HG03520 (cell line): ENCODE results near the gene ANXA9.
A peak's percentile ranks its signal among the peaks of the same experiment; 100 is the strongest.

Experiments used
- ATAC-seq: cut with Tn5 transposase; IDR thresholded peaks from one replicate; pipeline ENCODE4 v1.9.1; 2021; ENCODE audit warnings: mild to moderate bottlenecking, moderate library complexity; ENCODE audit not compliant: unreplicated experiment

The ANXA9 gene

DNA sequence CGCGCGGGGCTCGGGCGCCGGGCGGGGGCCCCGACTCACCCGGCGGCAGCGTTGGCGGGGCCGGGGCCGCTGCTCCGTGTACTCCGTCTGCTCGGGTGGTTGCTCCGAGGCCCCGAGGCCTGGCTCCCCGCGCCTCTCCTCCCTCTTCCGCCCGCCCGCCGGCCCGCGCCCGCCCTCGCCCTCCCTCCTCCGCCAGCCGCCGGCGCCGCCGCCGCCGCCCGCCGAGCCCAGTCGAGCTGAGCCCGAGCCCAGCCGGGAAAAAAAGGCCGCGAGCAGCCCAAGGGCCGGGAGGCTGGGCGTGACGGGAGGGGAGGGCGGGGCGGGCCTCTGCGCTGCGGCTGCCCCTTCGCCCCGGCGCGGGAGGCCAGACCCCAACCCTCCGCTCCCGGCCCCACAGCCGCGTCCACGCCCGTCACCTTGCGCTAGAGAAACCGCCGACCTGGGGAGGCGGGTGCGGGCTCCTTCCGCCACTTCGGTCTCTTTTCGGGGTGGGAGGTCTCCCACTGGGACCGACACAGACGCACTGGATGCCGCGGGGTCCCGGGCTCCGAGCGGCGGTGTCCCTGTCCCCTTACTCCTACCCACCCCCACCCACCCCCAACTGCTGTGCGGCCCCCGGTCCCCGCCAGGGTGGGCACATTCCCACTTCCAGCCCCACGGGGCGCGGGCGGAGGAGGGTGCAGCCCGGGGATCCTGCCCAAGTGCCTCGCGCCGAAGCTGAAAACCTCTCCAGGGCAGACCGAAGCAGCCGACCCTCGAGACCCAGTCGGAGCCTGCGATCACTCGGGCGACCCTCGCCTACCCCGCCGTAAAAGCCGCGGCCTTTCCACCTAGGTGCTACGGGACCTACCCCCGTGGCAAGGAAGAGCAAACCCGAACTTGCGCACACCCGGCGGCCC lies 7.3 kb upstream of the ANXA9 start, which contains the start of gene CERS2:
Gene CERS2, minus strand, starts transcription at position 256 of the 899 bp plus-strand sequence. CDS start 5,745 bp downstream, outside the sequence.
- peak; percentile 50 for ATAC-seq

DNA sequence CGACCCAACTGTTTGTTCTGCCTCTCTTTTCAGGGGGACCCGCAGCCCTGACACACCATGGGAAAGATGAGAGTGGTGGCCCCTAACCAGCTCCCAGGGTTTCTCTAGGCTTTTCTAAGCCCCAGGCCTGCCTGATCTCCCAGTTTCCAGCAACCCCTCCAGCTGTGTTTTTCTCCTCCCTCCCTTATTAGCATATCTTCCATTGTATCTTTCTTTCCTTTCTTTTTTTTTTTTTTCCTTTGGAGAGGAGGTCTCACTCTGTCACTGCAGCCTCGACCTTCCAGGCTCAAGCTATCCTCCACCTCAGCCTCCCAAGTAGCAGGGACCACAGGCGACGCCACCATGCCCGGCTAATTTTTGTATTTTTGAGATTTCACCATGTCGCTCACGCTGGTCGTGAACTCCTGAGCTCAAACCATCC lies 5.7 kb upstream of the ANXA9 start:
- ATAC-seq, result no peak

DNA sequence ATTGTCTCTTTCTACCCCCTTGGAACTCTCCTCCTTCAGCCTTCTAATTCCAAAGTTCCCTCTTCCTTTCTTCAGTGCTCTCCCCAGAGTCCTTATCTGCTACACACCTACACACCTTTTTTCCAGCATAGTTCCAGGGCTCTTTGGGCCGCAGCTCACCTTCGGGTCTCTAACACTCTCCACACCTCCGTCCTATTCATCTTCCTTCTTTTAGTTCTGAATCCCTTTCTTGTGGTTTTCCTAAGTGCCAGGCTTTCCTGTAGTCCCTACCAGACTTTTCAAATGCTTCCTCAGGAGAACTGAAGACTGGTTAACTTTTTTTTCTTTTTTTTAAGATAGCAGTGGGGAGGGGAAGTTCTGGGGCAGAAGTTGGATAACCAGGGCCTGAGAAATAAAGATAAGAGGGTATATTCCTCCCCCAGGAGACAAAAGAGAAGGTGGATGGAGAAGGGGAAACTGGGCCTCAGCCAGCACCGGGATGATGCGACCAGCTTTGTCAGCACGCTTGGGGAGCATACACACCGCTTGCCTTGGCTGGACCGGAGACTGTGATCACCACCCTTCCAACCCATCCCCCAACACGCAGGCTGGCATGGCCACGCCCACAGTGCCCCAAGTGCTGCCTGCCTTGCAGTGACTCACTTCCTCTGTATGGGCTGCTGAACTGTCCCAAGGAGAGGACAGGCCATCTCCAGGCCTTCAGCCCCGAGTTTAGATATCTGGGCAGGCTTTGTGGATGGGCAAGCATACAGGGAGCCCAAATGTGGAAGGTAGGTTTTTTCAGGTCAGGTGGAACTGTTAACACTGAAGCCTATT lies 5.0 kb upstream of the ANXA9 start:
- no peak for ATAC-seq

DNA sequence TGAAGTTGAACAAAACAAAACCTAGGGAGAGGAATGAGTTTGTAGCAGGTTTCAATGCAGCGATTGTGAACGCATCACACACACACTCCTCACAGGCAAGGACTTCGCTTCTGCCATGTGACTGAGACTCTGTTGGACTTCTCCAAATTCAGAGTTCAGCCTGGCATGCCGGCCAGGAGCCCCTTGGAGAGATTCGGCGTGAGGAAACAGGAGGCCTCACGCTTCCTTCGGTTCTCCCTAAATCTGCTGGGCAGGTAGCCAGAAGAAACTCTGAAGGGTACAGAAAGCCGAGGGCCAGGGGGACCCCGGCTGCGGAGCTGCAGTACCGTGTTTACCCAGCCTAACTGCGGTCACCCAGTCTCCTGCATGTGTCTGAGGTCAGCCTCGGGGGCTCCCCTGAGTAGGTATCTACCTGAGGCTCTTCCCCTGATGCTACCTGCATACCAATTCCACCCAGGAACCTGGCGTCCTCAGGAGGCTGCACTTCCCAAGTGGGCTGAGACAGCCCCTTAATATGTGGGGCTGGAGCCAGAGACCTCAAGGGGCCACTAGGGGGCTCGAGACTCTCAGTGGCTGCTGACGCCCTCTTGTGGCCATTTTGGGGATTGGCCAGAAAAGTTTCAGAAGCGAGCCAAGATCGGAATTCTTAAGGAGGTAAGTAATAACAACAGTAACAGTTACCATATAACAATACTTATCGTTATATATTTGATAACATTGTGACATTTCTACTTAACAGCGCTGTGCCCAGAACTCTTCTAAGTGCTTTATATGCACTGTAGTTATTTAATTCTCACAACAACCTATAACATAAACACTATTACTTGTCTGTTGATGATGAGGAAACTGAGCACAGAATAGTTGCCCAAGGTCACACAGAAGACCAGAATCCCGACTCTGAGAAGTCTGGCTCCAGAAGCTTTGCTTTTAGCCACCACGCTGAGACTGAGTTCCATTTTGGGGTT lies 2.7 kb upstream of the ANXA9 start:
- no peak for ATAC-seq

DNA sequence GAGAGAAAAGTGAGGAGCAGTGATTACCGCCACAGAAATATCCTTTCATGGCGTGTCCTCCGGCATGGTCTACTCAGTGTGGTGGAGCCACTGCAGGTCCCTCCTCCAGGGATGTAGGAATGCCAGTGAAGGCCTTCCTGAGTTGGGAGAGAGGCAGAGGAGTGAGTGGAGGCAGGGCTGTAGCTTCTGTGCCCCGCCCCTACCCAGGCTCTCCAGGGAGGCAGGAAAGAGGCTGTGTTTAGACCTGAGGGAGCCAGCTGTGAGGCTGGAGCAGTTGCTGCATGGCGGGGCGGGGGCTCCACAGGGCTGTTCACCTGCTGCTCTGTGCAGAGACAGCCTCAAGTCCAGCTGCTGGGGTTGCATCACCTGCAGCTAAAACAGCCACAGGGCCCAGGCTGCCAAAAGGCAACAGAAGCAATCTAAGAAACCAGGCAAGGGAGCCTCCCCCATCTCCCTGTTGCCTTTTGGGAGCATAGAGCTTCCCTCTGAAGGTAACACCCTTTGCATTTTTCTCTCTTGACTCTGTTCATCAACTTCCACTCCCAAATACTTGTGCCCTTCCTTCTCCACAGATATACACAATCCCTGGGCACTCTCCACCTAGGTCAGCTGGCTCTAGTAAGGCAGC lies 801 bp upstream of the ANXA9 start:
- ATAC-seq, result no peak

DNA sequence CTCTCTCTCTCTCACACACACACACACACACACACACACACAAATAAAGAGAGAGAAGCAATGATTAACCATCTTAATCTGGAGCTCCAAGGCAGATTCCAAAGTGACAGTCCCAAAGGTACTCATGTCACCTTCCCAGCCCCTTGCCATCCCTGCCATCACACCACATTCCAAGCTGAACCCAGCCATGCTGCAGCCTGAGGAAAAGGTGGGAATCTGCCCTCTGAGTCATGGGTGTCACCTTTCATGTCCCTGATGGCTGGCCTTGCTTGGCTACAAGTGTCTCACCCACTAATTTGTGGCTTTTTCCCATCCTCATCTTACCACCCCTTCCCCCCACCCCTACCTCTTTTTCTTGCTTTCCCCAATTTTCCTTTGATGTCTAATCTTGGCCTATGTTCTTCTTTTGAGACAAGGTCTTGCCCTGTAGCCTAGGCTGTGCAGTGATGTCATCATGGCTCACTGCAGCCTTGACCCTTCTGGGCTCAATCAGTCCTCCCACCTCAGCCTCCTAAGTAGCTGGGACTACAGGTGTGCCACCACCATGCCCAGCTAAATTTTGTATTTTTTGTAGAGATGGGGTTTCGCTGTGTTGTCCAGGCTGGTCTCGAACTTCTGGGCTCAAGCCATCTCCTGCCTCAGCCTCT lies 3.2 kb downstream of the ANXA9 start:
- no peak for ATAC-seq

DNA sequence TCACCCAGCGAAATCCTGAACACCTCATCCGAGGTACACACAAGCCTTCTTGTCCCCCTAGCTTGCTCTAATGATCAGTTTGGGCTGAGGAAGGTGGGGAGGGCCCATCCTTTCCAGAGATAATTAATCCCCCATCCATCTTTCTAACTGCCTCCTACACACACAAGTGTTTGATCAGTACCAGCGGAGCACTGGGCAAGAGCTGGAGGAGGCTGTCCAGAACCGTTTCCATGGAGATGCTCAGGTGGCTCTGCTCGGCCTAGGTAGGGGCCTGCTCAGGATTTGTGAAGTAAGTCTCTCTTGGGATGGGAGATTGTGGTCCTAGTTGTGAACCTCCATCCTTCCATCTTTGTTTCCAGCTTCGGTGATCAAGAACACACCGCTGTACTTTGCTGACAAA lies 5.8 kb downstream of the ANXA9 start:
- ATAC-seq, result no peak

DNA sequence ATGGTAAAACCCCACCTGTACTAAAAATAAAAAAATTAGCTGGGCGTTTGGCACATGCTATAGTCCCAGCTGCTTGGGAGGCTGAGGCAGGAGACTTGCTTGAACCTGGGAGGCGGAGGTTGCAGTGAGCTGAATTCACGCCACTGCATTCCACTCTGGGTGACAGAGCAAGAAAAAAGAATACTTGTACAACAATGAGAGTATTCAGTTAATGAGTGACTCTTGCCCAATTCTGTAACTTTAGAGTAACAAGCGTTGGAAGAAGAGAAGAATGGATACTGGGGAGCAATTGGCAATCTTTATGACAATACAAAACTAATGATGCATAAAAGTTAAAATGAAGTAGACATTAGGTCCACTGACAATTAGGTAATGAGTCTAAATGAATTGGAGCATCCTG lies 10.5 kb downstream of the ANXA9 start:
- no peak for ATAC-seq

DNA sequence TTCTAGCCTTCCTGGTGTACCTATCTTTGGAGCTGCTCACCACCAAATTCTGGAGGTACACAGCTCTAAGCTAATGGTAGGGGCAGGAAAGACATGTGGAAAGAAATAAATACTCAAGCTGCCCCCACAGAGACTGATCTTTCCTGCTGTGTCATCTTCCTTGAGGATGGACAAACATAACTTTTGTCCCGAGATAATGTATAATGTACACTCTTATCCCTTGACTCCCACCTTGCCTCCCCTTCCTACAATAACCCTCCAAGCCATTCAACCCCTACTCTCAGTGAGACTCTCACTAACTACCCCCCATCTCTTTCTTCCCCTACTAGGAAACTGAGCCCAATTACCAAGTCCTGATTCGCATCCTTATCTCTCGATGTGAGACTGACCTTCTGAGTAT lies 12.2 kb downstream of the ANXA9 start:
- no peak for ATAC-seq

DNA sequence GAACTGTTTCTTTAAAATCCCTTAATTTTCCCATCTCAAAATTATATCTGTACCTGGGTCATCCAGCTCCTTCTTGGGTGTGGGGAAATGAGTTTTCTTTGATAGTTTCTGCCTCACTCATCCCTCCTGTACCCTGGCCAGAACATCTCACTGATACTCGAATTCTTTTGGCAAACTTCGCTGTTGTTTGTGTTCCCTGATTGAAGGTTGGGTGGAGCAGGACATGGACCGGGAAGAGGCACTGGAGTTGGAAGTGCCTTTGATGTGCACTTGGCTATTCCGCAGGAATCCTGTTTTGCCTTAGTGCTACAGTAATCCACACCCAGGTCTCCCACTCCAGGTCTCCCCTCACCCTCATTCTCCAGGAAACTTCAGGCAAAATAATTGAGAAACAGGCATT lies 13.4 kb downstream of the ANXA9 start:
- no peak for ATAC-seq

DNA sequence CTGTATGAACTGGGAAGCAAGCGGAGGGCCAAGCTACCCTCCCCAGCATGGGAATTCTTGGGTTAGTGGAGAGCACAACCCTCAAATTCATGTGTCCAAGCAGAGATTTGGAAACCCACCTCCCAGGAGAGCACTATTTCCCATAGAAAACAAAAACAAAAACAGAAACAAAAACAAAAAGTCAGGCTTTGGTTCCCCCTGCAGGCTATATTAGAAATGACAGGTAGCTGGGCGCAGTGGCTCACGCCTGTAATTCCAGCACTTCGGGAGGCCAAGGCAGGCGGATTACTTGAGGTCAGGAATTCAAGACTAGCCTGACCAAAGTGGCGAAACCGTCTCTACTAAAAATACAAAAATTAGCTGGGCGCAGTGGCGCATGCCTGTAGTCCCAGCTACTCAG lies 13.8 kb downstream of the ANXA9 start:
- no peak for ATAC-seq

DNA sequence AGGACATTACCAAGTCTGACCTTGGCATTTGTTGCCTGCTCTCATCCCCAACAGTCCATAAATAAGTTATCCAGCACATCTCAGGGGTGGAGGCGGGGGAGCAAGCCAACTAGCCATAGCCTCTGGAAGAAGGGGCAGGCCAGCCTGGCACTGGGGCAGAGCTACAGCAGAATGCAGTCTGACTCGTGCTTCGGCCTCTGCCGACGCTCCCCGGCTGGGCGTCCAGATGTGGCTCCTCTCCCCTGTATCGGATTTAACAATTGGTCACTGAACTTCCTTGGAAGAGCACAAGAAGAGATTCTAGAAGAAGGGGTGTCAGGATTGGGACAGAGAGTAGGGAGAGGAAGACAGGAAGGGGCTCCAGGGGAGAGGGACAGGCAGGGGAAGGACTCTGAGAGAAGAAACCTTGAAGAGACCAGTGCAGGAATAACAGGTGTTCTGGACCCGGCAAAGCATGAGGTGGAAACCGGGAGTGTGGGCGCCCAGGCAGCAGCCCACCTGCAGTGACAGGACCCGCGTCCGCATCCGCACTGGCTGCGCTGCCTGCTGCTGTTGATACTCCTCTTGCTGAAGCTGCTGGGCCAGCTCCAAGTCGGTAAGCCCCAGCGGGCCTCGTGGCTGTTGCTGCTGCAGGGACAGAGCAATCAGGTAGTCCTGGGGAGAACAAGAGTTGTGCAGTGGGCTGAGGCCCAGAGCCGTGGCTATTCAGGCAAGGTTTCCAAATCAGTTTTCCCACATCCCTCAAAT lies 15.2 kb downstream of the ANXA9 start:
- ATAC-seq, result no peak

DNA sequence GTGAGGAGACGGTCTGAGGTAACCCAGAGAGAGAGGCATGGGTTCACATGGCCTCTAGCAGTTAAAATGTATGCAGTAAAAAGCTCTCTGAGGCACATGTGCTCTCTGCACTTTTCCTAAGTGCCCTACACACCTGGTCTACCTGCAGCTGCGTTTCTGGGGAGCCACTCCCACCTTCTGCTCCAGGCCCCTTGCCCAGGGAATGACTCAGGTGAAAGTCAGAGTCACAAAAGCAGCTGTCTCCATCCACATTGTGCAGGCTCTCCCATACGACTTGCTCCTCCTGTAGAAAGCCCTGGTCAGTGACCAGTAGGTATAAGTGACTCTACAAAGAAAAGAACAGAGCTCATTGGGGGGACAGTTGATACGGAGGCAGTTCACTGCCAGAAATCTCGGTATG lies 15.9 kb downstream of the ANXA9 start:
- ATAC-seq, result no peak

DNA sequence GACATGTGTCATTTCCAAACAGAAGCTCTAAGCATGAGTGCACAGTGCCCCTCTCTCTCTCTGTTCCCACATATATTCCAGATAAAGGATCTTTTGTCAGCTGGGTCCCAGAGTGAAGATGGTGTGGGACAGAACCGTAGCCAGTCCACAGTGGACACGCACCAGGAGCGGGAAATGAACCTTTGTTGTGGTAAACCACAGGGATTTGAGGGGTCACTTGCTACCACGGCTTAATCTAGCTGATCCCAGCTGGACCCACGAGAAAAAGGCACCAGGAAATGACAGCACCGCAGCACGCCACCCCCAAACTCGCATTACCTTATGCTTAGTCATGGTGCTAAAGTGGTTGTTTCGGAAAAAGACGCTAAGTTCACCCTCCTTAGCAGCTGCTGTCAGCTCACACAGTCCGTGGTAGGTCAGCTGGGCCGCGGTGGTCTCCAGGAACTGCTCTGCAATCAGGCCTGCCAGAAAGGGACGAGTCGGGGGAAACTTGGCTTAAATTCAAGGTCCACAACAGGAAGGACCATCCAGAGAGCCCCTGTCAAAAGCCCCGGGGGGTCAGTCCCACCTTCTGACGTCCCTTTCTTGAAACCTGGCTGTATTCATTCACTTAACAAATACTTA lies 17.1 kb downstream of the ANXA9 start:
- ATAC-seq, result no peak

DNA sequence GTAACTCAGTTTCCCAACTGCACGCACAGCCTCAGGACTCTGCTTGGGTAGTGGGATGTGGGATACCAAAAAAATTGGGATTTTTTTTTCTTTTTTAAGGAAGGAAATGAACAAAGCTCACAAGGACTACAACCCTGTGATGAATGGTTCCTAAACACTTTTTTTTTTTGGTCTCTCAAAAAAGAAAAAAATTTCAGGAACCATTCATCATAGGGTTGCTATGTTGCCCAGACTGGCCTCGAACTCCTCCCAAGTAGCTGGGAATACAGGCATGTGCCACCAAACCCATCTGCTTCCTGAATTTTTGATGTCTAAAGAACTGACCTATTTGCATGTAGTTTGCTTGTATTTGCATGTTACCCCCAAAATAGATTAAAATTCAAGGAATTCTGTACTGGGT lies 17.8 kb downstream of the ANXA9 start:
- ATAC-seq, result no peak

DNA sequence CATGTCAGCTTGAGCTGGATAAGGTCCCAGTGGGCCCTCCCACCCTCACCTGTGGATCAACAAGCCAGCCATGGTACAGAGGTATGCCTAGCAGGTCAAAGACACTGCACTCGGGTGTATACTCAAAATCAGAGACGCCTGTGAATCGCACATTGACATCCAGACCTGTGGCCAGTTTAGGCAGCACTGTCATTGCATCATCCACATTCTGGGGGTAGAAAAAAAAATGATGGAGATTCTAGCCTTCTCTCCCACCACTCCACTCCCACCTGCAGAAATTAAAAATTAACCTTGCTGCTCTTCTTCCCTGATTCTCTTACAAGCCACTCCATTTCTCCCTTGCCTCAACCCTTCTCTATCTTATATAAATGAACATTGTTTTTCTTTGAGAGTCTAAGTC lies 18.3 kb downstream of the ANXA9 start:
- no peak for ATAC-seq

DNA sequence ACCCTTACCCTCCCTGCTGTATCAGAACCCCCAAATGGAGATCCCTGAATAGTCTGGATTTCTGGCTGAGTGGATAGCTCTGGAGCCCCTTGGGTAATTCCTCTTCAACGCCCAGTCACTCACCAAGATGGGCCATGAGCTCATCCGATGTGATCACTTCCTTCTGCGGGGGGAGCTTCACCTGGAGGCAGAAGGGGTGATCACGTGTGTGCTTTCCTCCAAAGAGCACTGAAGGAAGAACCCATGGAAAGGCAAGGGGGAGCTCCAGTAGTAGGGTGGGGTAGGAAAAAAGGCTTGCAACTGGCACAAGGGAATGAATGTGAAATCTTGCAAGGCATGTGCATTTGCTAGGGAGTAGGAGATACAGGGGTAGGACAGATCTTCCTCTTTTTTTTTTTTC lies 19.5 kb downstream of the ANXA9 start:
- ATAC-seq, result no peak

DNA sequence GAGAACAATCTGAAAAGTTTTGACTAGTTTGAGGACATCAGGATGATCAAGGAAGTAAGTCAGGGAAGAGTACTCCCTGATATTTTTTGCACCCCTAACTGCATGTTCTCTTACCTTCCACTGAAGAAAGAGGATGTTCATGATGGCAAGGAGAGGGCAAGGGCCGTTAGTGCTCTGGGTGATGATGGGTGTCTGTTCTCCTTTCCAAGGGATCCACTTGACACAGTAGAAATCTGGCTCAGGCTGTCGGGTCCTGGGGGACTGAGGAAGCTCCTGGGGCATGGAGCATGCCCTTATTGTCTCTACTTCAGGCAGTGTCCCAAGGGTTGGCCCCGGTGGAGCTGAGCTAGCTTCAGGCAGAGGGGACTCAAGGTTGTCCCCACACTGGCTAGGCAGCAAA lies 20.0 kb downstream of the ANXA9 start:
- ATAC-seq, result no peak

DNA sequence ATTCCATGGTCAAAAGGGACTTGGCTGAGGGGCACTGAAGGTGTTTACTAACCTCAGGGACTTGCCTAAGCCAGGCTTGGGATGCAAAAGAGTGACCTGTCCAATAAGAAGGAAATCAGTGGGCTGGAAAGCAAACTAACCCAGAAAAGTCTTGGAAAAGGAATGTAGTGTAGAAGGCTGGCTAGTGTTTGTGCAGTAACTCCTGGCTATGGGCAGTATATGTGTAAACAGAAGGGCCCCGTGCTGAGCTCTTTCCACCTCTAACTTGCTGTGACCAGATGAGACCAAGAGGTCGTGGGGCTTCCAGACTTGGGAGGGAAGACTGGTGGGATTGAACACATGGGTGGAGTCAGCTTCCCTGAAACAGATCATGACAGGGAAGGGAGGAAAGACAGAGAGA lies 20.5 kb downstream of the ANXA9 start:
- no peak for ATAC-seq
